NB4 (cell line): ENCODE results near the gene HOXA6.

Experiments used
- TF ChIP-seq, protein P1 (sequence below): IDR thresholded peaks from one replicate; pipeline ENCODE4 v1.5.1; 2012; ENCODE audit warnings: low read depth, low read length
- TF ChIP-seq, protein P2 (sequence below): IDR thresholded peaks from 2 replicates; pipeline ENCODE4 v1.6.1; 2011; ENCODE audit warnings: low read depth, low read length

DNA sequence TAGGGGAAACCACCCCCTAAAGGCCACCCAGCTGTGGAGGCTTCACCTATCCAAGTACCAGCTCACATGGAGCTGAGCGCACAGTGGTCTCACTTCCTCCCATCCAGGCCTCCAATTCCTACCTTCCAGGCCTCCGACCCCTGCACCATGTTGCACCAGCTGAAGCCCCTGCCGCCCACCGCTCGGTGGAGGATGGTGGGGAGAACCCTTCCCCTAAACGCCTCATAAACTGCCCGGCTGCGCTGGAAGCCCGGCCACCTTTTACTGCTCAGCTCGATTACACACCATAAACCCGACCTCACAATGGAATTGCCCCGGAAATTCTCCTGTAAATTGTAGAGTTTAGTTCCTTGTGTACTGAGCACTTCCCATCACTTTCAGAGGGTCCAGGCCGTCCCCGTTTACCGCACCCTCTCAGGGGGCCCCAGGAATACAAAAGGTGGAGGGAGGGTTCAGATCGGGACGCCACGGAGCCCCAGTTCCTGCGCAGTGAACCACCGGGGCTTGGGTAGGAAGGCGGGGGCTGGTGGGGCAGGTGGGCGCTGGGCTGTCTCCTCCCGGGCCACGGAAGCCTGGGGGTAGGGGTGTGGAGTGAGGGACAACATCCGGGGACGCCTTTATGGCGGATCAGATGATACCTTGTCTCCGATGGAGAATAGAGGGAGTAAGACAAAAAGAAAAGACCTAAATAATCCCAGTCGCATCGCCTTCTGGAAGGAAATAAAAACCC lies 10.3 kb upstream of the HOXA6 start:
- TF ChIP-seq, protein P1, sequence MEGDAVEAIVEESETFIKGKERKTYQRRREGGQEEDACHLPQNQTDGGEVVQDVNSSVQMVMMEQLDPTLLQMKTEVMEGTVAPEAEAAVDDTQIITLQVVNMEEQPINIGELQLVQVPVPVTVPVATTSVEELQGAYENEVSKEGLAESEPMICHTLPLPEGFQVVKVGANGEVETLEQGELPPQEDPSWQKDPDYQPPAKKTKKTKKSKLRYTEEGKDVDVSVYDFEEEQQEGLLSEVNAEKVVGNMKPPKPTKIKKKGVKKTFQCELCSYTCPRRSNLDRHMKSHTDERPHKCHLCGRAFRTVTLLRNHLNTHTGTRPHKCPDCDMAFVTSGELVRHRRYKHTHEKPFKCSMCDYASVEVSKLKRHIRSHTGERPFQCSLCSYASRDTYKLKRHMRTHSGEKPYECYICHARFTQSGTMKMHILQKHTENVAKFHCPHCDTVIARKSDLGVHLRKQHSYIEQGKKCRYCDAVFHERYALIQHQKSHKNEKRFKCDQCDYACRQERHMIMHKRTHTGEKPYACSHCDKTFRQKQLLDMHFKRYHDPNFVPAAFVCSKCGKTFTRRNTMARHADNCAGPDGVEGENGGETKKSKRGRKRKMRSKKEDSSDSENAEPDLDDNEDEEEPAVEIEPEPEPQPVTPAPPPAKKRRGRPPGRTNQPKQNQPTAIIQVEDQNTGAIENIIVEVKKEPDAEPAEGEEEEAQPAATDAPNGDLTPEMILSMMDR, result no peak
- TF ChIP-seq, protein P2, sequence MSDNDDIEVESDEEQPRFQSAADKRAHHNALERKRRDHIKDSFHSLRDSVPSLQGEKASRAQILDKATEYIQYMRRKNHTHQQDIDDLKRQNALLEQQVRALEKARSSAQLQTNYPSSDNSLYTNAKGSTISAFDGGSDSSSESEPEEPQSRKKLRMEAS, result no peak
